KOPT-K1 (cell line): ENCODE data around the gene SLX4IP.

ENCODE experiments used
- H3K27ac ChIP-seq: fragments of 200-600 bp; sonication (generic); 2 replicates; pipeline ENCODE4 v1.5.1; 2016; ENCODE audit warnings: antibody characterized with exemption, mild to moderate bottlenecking, low read depth, low read length; ENCODE audit not compliant: poor library complexity, severe bottlenecking
- H3K36me3 ChIP-seq: fragments of 200-600 bp; sonication (generic); 2 replicates; pipeline ENCODE4 v1.5.1; 2017; ENCODE audit warnings: antibody characterized with exemption, mild to moderate bottlenecking, low read length, moderate library complexity; ENCODE audit not compliant: insufficient read depth
- H3K9me3 ChIP-seq: fragments of 200-600 bp; sonication (generic); 2 replicates; pipeline ENCODE4 v1.5.1; 2017; ENCODE audit warnings: antibody characterized with exemption, low read length, mild to moderate bottlenecking; ENCODE audit not compliant: insufficient read depth, poor library complexity, severe bottlenecking

The SLX4IP gene

DNA sequence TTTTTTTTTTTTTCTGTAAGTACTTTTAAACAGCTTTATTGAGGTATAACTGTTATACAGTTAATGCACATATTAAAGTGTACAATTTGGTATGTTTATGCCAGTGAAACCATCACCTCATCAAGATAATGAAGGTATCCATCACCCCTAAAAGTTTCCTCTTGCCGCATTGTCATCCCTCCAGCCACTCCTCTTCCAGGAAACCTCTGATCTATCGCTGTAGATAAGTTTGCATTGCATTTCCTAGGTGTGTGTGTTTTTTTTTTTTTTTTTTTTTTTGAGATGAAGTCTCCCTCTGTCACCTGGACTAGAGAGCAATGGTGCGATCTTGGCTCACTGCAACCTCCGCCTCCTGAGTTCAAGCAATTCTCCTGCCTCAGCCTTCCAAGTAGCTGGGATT, 3.1 kb downstream of the SLX4IP start:
- Histone ChIP-seq H3K27ac (peak overlapping the region; percentile 47), H3K36me3 (peaks cover 7% of the 10 kb centered on the region; the same call in 1 of the 2 replicates), H3K9me3 (no peaks in the 10 kb centered on the region)

DNA sequence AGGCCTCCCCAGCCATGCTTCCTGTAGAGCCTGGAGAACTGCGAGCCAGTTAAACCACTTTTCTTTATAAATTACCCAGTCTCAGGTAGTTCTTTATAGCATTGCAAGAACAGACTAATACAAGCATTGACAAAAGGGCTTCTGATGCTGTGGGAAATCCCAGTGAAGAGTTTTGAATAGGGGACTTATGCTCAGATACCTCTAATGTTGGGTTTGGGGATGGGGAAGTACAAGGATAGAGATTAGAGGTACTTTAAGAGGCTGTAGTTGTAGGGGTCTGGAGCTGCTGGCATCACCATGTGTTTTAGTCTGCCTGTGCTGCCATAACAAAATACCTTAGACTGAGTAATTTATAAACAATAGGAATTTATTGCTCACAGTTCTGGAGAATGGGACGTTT, 8.8 kb downstream of the SLX4IP start:
- Histone ChIP-seq H3K36me3 (peaks cover 12% of the 10 kb centered on the region; the same call in 1 of the 2 replicates), H3K9me3 (no peaks in the 10 kb centered on the region), H3K27ac (no peak overlapping the region)

DNA sequence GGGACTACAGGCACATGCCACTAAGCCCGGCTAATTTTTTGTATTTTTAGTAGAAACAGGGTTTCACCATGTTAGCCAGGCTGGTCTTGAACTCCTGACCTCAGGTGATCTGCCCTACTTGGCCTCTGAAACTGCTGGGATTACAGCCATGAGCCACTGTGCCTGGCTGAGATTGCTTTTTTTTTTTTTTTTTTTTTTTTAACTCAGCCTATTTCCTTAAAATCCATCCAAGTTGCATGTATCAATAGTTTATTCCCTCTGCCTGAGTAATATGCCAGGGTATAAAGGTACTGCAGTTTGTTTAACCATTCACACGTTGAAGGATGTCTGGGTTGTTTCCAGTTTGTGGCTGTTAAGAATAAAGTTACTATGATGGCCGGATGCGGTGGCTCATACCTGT, 10.7 kb downstream of the SLX4IP start:
- Histone ChIP-seq H3K36me3 (peaks cover 11% of the 10 kb centered on the region; the same call in 1 of the 2 replicates), H3K9me3 (no peaks in the 10 kb centered on the region), H3K27ac (peak overlapping the region; percentile 75)

DNA sequence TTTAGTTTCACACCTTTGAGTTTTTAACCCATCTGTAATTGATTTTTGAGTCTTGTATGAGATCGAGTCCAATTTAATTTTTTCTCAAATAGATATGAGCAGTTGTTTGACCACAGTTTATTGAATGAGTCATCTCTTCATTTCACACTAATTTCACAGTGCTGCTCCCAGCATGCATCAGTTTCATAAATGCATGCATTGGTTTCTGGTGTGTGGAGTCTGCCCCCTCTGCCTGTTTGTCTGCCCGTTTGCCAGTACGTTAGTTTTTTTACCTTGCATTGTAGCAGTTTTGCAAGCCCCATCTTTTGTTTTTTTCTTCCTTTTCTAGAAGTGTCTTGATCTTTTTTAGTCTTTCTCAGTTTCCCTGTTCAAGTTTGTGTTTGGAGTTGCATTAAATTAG, 11.9 kb downstream of the SLX4IP start:
- Histone ChIP-seq H3K9me3 (no peaks in the 10 kb centered on the region), H3K36me3 (0 out of 2 replicates have a peak, but pooled peaks cover 5% of the 10 kb centered on the region), H3K27ac (peak overlapping the region; percentile 75)

DNA sequence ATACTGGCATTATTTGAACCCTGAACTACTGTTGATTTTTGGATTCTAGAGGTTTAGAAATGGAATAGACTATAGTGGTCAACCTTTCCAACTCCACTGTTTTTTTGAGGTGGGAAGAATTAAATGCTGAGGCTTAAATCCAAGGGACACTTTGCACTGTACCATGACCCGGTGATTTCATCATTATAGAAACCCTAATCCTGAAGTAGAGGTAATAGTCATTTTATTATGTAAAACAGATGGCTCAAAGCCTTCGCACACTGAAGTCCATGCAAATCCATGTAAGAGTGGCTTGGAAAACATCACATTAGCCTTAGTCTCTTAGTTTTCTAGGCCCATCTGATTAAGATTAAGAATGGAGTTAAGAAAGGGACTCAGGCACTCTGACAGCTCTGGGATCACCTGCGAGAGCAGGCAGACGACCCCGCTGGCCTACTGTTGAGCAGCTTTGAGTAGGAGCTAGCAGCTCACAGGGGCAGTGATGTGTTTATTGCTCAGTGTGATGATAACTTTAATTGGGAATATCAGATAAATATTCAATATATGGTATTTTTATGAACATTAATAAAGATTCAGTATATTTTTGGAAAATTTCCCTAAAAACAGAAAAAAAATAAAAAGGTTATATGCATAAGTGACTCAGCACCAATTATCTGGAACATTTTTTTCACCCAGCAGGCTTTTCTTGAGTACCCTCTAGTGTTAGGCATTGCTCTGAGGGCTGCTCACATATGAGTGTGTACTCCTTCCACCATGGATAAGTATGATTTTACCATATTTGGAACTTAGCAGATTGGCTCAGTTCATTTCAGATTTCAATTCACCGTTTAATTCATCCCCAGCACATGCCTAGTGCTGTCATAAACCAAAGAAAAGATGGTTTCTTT, 13.4 kb downstream of the SLX4IP start:
- Histone ChIP-seq H3K27ac (peak overlapping the region; percentile 75), H3K9me3 (no peaks in the 10 kb centered on the region)

DNA sequence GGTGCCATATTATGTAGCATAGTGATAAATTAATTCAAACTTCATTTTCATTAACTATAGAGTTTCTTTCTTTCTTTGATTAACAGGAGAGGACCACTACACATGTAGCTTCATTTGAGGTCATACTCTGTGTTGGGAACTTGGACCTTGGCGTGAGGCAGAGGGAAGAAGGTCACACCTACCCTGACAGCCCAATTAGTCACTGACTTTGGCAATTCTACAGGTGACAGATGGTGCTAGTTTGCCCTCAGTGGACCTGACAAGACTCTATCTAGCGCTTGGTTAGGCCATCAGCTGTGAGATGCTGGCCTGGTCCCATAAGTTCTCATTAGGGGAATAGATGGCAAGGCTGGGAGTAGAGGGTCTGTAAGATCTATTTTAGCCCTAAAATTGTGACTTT, 14.2 kb downstream of the SLX4IP start:
- peak overlapping the region; percentile 75 for H3K27ac ChIP-seq
- H3K36me3 ChIP-seq = 0 out of 2 replicates have a peak, but pooled peaks cover 5% of the 10 kb centered on the region
- H3K9me3 ChIP-seq = no peaks in the 10 kb centered on the region

More for the DNA sequence above, 13.4 kb downstream of the SLX4IP start:
- 0 out of 2 replicates have a peak, but pooled peaks cover 5% of the 10 kb centered on the region for H3K36me3 ChIP-seq

DNA sequence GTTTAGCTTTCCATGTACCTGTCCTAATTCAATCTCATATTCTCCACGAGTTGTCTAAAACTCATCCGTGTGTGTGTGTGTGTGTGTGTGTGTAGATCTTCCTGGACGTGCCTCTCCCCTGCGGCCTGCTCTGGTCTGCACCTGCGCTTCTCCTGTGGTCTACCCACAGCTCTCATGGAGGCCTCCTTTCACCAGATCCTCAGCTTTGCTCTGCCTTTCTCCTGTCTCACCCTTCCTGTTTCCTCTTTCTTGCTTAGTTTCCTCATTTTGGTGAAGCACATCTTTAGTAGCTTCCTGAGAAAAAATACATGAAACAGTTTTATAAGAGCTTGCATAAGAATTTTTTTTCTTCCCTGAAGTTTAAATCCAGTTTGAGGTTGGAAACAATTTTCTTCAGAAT, 18.1 kb downstream of the SLX4IP start:
- Histone ChIP-seq H3K27ac (peak overlapping the region; percentile 61), H3K36me3 (peaks cover 2% of the 10 kb centered on the region; the same call in 1 of the 2 replicates), H3K9me3 (peaks cover 14% of the 10 kb centered on the region)

DNA sequence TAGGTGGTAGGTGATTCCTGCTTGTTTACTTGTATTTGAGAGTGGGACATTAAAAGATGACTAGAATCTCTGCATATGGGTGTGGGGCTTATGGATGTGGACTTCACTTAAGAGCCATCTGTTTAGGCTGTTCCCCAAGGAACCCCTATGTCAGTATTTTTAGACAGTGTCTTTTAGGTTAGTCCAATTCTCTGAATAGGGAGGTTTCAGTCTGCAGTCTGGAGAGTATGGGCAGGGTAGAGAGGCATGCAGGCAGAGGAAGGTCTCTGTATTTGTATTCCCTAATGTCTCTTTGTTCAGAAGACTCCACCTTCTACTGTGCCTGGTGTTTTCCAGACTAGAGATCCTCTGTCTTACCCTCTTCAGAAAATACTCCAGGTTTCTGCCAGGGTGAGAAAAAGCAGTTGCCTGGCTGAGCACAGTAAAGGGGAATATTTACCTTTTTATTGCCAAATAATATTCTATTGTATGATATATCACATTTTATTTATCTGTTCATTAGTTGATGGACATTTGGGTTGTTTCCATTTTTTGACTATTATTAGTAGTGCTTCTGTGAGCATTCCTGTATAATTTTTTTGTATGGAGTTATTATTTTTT, 19.1 kb downstream of the SLX4IP start:
- H3K9me3 ChIP-seq = peaks cover 18% of the 10 kb centered on the region
- H3K27ac ChIP-seq = peak overlapping the region; percentile 61
- H3K36me3 ChIP-seq = peaks cover 5% of the 10 kb centered on the region; the same call in 1 of the 2 replicates

DNA sequence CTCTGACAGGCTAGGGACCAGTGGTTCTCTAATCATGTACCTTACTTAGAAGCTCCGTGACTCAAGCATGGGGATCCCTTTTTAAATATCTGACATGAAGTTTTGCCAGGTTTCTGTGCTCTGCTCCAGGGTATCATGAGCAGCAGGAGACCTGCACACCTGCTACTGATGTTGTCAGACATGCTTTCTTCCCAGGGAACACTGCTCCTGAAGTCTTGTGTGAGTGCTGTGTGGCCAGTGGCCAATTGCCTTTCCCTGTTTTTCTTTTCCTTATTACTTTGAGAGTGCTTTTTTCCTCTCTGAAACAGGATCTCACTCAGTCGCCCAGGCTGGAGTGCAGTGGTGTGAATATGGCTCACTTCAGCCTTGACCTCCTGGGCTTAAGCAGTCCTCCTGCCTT, 26.4 kb downstream of the SLX4IP start:
- H3K36me3 ChIP-seq = peaks cover 9% of the 10 kb centered on the region; the same call in 1 of the 2 replicates
- H3K9me3 ChIP-seq = peaks cover 34% of the 10 kb centered on the region
- H3K27ac ChIP-seq = no peak overlapping the region

DNA sequence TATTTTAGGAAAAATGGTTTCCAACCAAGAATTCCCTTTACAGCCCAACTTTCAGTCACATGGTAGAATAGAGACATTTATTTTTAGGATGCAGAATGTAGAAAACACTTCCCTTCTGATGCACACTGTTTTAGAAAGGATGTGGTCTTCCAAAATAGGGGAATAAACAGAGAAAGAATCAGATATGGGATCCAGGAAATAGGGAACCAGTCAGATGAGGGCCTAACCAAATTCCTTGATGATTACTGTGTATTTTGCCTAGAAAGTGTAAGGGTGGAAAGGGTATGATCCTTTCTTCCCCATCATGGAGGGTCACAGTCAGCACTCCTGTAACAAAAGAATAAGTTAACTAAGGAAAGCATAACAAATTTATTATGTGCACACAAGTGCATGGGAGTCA, 27.4 kb downstream of the SLX4IP start:
- no peak overlapping the region for H3K27ac ChIP-seq
- peaks cover 9% of the 10 kb centered on the region; the same call in 1 of the 2 replicates for H3K36me3 ChIP-seq
- peaks cover 25% of the 10 kb centered on the region for H3K9me3 ChIP-seq

DNA sequence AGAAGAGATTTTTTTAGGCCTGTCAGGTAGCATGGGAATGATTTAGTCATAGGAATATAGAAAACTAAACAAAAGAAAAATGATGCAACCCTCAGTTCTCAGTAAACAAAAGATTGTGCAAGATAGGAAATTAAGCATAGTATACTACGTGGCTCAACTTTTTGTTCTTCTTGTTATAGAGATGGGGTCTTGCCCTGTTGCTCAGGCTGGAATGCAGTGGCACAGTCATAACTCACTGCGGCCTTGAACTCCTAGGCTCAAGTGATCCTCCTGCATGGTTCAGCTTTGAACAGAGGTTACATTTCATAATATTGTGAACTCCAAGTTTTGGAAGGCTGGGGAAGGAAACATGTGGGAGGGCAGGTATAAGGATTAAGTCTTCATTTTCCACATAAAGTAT, 28.5 kb downstream of the SLX4IP start:
- Histone ChIP-seq H3K27ac (no peak overlapping the region), H3K36me3 (peaks cover 5% of the 10 kb centered on the region; the same call in 1 of the 2 replicates)

DNA sequence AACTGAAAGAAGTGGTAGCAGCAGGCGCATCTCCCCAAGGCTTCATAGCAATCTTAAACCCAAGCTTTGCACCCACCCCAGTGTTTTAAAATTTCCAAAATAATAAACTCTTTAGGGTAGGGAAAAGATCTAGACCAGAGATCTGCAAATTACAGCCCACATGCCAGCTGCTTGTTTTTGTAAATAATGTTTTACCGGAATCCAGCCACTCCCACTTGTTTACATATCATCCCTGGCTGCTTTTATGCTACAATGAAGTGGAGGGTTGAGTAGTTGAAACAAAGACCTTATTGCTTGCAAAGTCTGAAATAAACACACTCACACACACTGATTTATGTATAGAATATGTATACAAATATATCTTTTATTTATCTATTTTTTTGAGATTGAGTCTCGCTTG, 30.0 kb downstream of the SLX4IP start:
- H3K27ac ChIP-seq = no peak overlapping the region
- peaks cover 11% of the 10 kb centered on the region for H3K9me3 ChIP-seq

More for the DNA sequence above, 28.5 kb downstream of the SLX4IP start:
- H3K9me3 ChIP-seq = peaks cover 18% of the 10 kb centered on the region

DNA sequence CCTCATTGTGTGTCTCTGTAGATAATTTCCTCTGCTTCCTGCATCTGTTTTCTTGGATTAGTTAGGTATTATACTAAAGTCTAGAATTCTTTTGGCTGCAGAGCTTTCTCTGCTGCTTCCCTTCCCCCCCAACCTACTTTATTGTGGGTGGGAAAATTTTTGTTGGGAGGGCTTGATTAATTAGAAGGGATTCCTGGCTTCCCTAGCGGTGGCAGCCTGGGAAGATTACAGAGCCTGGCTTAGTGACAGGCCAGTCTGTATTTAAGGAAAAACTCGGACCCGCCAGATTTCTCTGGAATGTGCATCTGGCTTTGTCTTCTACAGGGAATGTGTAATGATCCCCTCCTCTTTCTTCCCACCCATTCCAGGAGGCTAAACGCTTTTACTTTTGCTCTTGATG, 31.2 kb downstream of the SLX4IP start:
- Histone ChIP-seq H3K36me3 (peaks cover 5% of the 10 kb centered on the region; the same call in 1 of the 2 replicates), H3K27ac (no peak overlapping the region), H3K9me3 (peaks cover 3% of the 10 kb centered on the region)

More for the DNA sequence above, 30.0 kb downstream of the SLX4IP start:
- peaks cover 5% of the 10 kb centered on the region; the same call in 1 of the 2 replicates for H3K36me3 ChIP-seq

DNA sequence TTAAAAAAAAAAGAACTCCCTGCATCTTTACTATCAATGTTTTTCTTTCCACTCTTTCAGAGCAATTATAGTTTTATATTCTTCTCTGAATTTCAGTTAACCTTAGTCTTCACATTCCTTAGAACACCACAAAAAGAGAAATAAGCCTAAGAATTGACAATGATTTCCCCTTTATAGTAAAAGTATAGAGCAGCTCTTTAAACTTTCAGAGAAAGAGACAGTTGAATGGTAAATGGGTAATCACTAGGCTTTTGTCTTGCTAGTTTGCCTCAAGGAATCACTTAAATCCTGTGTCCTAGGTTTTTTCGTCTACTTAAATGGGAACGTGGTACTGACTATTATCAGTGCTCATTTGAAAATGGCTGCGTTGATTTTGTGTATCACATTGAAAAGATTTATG, 31.8 kb downstream of the SLX4IP start:
- peaks cover 5% of the 10 kb centered on the region; the same call in 1 of the 2 replicates for H3K36me3 ChIP-seq
- H3K9me3 ChIP-seq = no peaks in the 10 kb centered on the region
- H3K27ac ChIP-seq = no peak overlapping the region

DNA sequence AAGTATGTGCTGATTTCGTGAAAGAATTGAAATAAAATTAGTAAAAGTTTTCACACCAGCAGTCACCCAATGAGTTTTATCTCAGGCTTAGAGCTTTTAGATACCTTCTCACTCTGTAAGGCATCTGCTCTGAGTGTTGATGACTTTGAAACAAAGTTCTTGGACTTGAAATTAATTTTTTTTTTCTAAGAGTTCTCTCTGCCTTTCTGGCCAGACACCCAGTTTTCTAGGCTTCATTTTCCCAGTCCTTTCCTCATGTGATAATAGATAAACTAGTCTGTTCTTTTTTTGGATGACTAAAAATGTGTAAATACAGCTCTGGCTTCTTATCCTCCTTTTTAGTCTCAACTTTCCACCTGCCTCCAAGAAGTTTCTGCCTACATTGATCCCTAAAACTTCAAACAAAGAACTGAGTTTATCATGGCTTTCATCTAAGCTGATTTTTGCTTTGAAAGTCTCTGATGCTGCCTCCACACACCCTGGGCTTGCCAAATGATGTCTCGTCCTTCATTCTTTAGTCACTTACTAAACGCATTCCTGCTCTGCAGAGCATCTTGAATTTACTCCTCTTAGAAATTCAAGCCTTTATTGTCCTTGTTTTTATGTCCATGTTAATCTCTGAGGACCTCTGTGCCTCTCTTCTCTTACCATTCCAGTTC, 32.7 kb downstream of the SLX4IP start:
- peaks cover 5% of the 10 kb centered on the region; the same call in 1 of the 2 replicates for H3K36me3 ChIP-seq
- H3K27ac ChIP-seq = no peak overlapping the region
- H3K9me3 ChIP-seq = no peaks in the 10 kb centered on the region
